Panc1 (cell line): Measurements from ENCODE around the gene CD163L1.

Experiments
- POLR2AphosphoS5 ChIP-seq: IDR thresholded peaks from 2 replicates; pipeline ENCODE4 v1.6.1; 2012; ENCODE audit warnings: mild to moderate bottlenecking, low read depth, low read length, moderate library complexity
- TF ChIP-seq, protein P1 (sequence below): fragments of 450-650 bp; IDR thresholded peaks from 2 replicates; pipeline ENCODE4 v1.5.1; 2017; ENCODE audit warnings: mild to moderate bottlenecking

GRCh38 chr12:7404275-7404674, 39.7 kb downstream of the CD163L1 start:
- TF ChIP-seq, protein P1, sequence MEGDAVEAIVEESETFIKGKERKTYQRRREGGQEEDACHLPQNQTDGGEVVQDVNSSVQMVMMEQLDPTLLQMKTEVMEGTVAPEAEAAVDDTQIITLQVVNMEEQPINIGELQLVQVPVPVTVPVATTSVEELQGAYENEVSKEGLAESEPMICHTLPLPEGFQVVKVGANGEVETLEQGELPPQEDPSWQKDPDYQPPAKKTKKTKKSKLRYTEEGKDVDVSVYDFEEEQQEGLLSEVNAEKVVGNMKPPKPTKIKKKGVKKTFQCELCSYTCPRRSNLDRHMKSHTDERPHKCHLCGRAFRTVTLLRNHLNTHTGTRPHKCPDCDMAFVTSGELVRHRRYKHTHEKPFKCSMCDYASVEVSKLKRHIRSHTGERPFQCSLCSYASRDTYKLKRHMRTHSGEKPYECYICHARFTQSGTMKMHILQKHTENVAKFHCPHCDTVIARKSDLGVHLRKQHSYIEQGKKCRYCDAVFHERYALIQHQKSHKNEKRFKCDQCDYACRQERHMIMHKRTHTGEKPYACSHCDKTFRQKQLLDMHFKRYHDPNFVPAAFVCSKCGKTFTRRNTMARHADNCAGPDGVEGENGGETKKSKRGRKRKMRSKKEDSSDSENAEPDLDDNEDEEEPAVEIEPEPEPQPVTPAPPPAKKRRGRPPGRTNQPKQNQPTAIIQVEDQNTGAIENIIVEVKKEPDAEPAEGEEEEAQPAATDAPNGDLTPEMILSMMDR = no peak
- TF ChIP-seq POLR2AphosphoS5 = no peak
